GM12892 (cell line): ENCODE measurements around the gene CERCAM.

Experiments used
- POLR2A ChIP-seq: IDR thresholded peaks from 2 replicates; pipeline ENCODE4 v1.6.1; 2011; ENCODE audit warnings: low read depth, low read length, control low read depth
- POLR2AphosphoS5 ChIP-seq: IDR thresholded peaks from 2 replicates; pipeline ENCODE4 v1.6.1; 2011; ENCODE audit warnings: low read depth, low read length, control low read depth
- TAF1 ChIP-seq: IDR thresholded peaks from 2 replicates; pipeline ENCODE4 v1.6.1; 2011; ENCODE audit warnings: low read depth, mild to moderate bottlenecking, control low read depth, low read length, borderline replicate concordance

GRCh38 chr9:128390813-128391711 lies 29.6 kb upstream of the CERCAM start:
- no peak for TF ChIP-seq POLR2A
- no peak for TF ChIP-seq POLR2AphosphoS5
- no peak for TF ChIP-seq TAF1
